Coronary artery (tissue), 2 donors: ENCODE measurements around the gene CANT1.

Source experiments
- DNase-seq: peaks from one replicate; pipeline ENCODE4 v3.0.0-alpha.2; 2017; ENCODE audit warnings: low spot score
- H3K27ac ChIP-seq, 2 donors: fragments of 200-600 bp; sonication (generic); one replicate each; pipeline ENCODE4 v1.5.1; 2016 to 2019
- H3K4me3 ChIP-seq: fragments of 200-600 bp; sonication (generic); 2 replicates; pipeline ENCODE4 v1.5.1; 2016; ENCODE audit warnings: mild to moderate bottlenecking, moderate library complexity
- TF ChIP-seq, protein P1 (sequence below): fragments of 200-600 bp; sonication (generic); IDR thresholded peaks from one replicate; pipeline ENCODE4 v1.5.1; 2019; ENCODE audit warnings: antibody characterized with exemption

The CANT1 gene

GRCh38 chr17:79027274-79027924 is 17.8 kb upstream of the CANT1 start:
- TF ChIP-seq, protein P1, sequence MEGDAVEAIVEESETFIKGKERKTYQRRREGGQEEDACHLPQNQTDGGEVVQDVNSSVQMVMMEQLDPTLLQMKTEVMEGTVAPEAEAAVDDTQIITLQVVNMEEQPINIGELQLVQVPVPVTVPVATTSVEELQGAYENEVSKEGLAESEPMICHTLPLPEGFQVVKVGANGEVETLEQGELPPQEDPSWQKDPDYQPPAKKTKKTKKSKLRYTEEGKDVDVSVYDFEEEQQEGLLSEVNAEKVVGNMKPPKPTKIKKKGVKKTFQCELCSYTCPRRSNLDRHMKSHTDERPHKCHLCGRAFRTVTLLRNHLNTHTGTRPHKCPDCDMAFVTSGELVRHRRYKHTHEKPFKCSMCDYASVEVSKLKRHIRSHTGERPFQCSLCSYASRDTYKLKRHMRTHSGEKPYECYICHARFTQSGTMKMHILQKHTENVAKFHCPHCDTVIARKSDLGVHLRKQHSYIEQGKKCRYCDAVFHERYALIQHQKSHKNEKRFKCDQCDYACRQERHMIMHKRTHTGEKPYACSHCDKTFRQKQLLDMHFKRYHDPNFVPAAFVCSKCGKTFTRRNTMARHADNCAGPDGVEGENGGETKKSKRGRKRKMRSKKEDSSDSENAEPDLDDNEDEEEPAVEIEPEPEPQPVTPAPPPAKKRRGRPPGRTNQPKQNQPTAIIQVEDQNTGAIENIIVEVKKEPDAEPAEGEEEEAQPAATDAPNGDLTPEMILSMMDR = no peak
- DNase-seq = peak; percentile 71
- Histone ChIP-seq H3K4me3 (peak overlapping the region; percentile 95), H3K27ac (peak overlapping the region; percentile 88 to 93)

- TF ChIP-seq, protein P1 = no peak
- Histone ChIP-seq H3K4me3 (peak overlapping the region; percentile 95), H3K27ac (peak overlapping the region; percentile 88 to 93)
- peak; percentile 75 for DNase-seq
Measured at GRCh38 chr17:79026376-79027273, 17.1 kb upstream of the CANT1 start.

- Histone ChIP-seq H3K4me3 (peak overlapping the region; percentile 95), H3K27ac (peak overlapping the region; percentile 88 to 97)
- peak; percentile 89 for DNase-seq
- TF ChIP-seq, protein P1 = no peak
Measured at GRCh38 chr17:79024901-79025737, 15.6 kb upstream of the CANT1 start.

GRCh38 chr17:79023886-79024771 is 14.6 kb upstream of the CANT1 start, which contains the start of gene C1QTNF1:
TSS of gene C1QTNF1 (plus strand) at chr17:79024169. CDS start at chr17:79043969, 19,800 bp downstream.
- Histone ChIP-seq H3K27ac (peak within 1 kb of the TSS; percentile 88 to 97), H3K4me3 (peak within 1 kb of the TSS; percentile 95)
- TF ChIP-seq, protein P1 = peak; percentile 62
- no peak for DNase-seq

- Histone ChIP-seq H3K4me3 (peak overlapping the region; percentile 95), H3K27ac (peak overlapping the region; percentile 88 to 97)
- TF ChIP-seq, protein P1 = no peak
- DNase-seq = no peak
Measured at GRCh38 chr17:79023180-79023705, 13.7 kb upstream of the CANT1 start.
